Ascending aorta (tissue), 2 donors: ENCODE measurements around the gene EDNRA. TPM values are rescaled to one million over a fixed set of nuclear protein-coding genes. Genes with fewer than 3 reads are reported as not detected.

Experiments used
- DNase-seq, 2 donors: peaks; one replicate each; pipeline ENCODE4 v3.0.0-alpha.2; 2019; ENCODE audit warnings: low spot score in 2 of 2
- H3K27ac ChIP-seq, 2 donors: fragments of 200-600 bp; sonication (generic); one replicate each; pipeline ENCODE4 v1.5.1; 2016 to 2017; ENCODE audit warnings: mild to moderate bottlenecking in 1 of 2
- H3K27me3 ChIP-seq: fragments of 200-600 bp; sonication (generic); one replicate; pipeline ENCODE4 v1.5.1; 2017
- H3K36me3 ChIP-seq, 2 donors: fragments of 200-600 bp; sonication (generic); one replicate each; pipeline ENCODE4 v1.5.1; 2016
- H3K4me1 ChIP-seq, 2 donors: fragments of 200-600 bp; sonication (generic); one replicate each; pipeline ENCODE4 v1.5.1; 2016 to 2017; ENCODE audit warnings: mild to moderate bottlenecking in 1 of 2
- H3K4me3 ChIP-seq, 2 donors: fragments of 200-600 bp; sonication (generic); one replicate each; pipeline ENCODE4 v1.5.1; 2016 to 2017; ENCODE audit warnings: mild to moderate bottlenecking in 1 of 2
- H3K9me3 ChIP-seq, 2 donors: fragments of 200-600 bp; sonication (generic); one replicate each; pipeline ENCODE4 v1.5.1; 2016
- CTCF ChIP-seq, 3 experiments: fragments of 200-600 bp in 2 of 3; fragments of 450-650 bp in 1 of 3; sonication (generic) in 2 of 3; IDR thresholded peaks; one replicate each; pipeline ENCODE4 v1.5.1; 2016 to 2019; ENCODE audit warnings: antibody characterized with exemption in 3 of 3, mild to moderate bottlenecking in 1 of 3, moderate library complexity in 1 of 3
- intact Hi-C: fragments of 100-400 bp; cut with DNase I; formaldehyde crosslinking; loops from one replicate; pipeline ENCODE4 v1.15.1; 2023
- total RNA-seq: library from RNA; depleted of rRNA; stranded (reverse); fragments of >200 nt; gene quantifications from one replicate; pipeline ENCODE4 v1.1.0, GENCODE V29; 2016

EDNRA gene
- total RNA-seq, 1 donor from 2014 or later, result 31.4 TPM

GRCh38 chr4:147594107-147594506, 113.2 kb downstream of the EDNRA start:
- DNase-seq, result no peak
- Histone ChIP-seq H3K36me3 (no peaks in the 10 kb centered on the region), H3K9me3 (no peaks in the 10 kb centered on the region), H3K4me3 (no peak overlapping the region), H3K27me3 (no peaks in the 10 kb centered on the region), H3K4me1 (peaks cover 0 to 7% of the 10 kb centered on the region in 2 donors), H3K27ac (no peak overlapping the region)
- TF ChIP-seq CTCF (IDR thresholded peaks at IDR 0.05), result no peak
- intact Hi-C loops, result no loop called here

Other genes with a start within 250 kb of the EDNRA start
- gene TMEM184C, start 136.3 kb downstream of the EDNRA start, total RNA-seq, result 14.2 TPM
- 1.6 TPM for gene PRMT9, start 203.1 kb downstream of the EDNRA start, total RNA-seq